ENCODE data around the gene CD276.
"Not testable (repeated sequence)": the region's sequence is repeated elsewhere in the genome, so short reads cannot be mapped to it uniquely, and the experiment has no call there.

Gene CD276

DNA sequence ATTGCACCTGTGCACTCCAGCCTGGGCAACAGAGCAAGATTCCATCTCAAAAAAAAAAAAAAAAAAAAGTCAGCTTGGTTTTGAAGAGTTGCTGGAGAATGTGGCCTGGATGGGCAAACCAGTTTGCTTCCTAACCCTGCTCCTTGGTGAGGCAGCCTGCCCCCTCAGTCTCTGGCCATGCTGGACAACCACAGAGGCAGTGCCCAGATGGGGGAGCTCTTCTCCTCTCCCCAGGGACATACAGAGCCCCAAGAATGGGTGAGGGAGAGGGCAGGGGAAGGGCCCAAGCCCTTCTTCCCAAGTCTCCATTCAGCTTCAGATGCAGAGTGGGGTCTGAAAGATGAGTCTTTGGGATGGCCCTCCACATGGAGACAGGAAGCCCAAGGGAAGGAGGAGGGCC, 27.9 kb downstream of the CD276 start:
- no peak for DNase-seq

DNA sequence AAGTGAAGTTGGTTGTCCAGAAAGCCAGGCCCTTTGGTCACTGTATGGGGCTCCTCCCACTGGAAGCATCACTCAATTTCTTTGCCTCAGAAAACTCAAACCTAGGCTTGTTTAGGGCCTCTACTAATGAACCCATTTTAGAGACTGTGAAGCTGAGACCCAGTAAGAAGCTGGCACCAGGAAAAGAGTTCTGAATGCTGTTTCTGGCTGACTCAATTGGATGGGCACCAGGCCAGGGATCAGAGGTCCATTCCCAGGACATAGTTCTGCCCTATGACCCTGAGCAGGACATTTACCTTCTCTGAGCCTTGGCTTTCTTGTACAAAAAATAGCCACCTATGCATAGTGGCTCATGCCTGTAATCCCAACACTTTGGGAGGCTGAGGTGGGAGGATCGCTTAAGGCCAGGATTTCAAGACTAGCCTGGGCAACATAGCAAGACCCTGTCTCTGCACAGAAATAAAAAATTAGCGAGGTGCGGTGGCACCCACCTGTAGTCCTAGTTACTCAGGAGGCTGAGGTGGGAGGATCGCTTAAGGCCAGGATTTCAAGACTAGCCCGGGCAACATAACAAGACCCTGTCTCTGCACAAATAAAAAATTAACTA, 30.6 kb downstream of the CD276 start:
- DNase-seq = no peak

DNA sequence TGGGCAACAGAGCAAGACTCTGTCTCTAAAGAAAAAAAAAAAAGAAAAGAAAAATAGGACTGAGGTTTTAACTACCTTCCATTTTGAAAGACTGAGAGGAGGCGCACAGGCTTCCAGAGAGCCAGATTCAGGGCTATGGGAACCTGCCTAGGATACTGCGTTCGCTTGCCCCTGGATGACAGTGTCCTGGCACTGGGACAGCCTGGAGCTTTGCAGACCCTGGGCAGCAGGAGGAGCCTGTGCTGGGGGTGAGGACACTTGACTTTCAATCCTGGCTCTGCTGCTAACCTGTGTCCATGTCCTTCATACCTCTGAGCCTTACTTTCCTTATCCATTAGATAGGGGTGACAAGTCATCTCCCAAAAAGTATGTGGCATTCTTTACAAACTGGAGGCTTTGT, 31.2 kb downstream of the CD276 start:
- no peak for DNase-seq

DNA sequence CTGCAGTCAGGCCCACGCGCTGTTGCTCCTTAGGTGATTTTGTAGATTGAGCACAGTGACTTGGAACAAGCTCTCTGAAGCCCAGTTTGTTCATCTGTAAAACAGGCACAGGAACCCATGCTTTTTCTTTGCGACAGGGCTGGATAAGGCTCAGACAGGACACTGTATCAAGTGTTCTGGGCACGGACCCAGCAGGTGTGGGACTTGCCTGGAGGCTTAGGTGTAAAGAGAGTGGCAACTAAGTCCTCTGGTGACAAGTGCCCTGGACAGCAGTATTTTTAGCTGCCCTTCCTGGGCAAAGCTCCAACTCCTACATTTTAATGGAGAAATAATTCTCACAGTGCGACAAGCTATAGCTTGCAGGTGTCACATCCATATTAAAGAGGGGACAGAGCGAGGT, 32.2 kb downstream of the CD276 start:
- DNase-seq = peak; percentile 11 to 81 (median 46)

DNA sequence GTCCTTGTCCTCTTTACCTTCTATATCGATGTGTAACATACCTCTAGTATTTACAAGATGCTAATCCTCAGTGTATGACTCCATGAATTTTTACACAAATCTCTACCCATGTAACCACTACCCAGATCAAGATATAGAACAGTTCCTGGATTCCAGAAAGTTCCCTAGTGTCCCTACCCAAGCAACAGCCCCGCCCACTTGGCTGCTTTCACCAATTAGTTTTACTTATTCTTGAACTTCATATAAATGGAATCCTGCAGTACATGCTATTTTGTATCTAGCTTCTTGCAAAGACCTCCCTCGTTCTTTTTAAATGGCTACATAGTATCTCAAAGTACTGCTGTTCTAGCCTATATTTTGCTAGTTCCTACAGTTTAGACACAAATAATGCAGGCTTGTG, 33.0 kb downstream of the CD276 start:
- DNase-seq = no peak

DNA sequence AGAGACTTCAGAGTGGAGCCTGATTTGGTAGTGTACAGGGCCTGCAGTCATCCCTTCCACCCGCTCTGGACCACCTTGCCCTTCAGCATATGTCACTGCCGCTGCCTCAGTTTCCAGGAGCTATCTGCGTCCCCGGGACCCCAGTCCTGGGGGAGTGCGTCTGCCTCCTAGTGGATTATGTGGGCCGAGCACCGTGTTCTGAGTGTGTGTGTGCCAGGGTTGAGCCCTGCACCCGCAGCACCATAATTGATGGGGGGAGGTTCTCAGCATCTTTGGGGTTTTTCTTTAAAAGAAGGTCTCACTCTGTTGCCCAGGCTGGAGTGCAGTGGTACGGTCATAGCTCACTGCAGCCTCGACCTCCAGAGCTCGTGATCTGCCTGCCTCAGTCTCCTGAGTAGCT, 33.6 kb downstream of the CD276 start:
- no peak for DNase-seq

DNA sequence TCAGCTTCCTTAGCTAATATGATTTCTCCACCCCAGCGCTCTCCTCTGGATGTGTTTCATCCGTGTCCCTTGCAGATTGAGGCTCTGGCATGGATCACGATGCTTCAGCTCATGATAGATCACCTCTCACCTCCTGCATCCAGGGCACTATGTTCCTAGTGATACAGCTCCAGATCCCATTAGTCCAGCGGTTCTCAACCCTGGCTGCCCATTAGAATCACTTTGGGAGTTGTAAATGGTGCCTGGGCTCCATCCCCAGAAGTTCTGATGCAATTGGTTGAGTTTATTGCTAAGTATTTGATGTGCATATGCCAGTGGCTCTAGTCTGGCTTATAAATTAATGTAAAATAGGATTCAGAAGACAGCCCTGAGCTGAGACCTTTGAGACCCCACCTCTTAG, 34.5 kb downstream of the CD276 start:
- DNase-seq = no peak

DNA sequence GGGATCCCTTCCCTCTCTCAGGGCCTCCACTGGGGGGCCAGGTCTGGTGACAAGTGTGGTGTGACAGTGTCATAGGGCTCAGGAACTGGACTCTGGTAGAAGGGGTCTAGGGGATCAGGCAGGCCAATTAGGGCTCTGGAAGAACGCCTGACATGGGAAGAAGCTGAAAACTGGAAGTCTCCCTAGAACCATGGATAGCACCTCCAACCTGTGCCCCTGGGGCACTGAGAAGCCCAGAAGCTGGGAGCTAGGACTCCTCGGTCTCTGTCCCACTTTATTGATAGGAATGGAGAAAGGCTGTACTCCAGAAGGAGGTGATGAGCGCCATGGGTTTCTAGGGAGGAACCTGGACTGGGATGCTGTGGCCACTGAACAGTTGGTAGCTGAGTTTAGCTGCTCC, 38.2 kb downstream of the CD276 start:
- no peak for DNase-seq

DNA sequence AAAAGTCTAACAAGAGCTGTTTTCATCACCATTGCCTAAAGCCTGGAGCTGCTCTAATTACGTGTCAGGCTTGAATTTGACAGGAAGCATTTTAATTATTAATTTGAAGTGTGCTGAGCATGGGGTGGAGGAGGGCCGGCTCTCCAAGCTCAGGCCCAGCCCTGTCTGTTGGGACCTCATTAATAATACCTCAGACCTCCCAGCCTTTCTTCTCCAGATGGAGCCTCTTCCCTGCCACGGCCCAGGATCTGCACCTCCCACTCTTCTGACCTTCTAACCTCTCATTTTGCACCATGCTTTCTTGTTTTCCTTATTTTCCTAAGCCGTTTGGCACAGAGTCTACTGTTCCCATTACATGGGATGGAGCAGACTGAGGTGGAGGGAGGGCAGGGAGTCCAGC, 39.0 kb downstream of the CD276 start:
- DNase-seq = peak in 1 of 3 experiments; percentile 56

DNA sequence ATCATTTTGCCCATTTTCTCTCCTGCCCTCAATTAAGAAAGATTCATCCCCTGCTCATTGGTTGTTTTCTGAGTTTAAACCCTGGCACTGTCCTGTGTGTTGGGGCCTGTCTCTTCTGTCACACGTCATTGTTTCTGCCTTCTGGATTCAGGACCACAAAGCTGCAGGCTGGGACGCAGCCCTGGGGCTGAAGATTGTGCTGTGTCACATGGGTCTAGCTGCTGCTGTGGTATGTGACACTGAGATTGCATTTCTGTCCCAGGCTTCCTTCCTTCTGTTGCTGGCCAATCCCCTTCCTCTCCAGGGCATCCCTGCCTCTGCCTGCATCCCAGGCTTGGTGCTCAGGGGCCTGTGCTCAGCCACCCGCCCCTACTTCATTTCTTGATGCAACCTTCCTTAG, 40.0 kb downstream of the CD276 start:
- no peak for DNase-seq

DNA sequence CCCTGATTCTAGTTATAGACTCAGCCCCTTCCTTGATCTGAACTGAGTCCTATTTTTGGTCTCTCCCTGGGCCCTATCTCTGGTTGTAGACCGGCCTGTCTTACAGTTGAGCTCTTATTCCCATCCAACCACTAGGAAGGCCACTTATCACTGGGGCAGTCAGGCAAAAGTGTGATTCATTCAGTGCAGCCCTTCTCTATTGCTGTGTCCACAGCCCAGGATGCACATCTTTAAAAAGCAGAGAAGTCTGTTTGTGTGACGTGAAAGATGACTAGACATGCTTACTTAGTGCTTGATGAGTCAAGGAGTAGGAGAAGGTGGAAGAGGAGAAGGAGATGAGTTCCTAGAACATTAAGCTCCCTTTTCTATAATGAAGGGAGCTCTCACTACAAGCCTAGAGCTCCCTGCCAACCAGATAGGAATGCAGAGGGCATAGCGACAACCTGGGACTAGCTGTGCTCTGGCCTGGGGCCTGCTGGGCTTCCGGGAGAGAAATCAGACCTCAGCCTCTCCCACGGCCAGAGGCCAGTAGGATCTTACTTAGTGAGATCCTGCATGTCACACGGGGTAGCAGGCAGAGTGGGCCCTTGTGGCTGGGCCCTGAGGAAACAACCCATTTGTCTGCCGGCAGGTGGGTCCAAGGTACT, 43.3 kb downstream of the CD276 start:
- no peak for DNase-seq

DNA sequence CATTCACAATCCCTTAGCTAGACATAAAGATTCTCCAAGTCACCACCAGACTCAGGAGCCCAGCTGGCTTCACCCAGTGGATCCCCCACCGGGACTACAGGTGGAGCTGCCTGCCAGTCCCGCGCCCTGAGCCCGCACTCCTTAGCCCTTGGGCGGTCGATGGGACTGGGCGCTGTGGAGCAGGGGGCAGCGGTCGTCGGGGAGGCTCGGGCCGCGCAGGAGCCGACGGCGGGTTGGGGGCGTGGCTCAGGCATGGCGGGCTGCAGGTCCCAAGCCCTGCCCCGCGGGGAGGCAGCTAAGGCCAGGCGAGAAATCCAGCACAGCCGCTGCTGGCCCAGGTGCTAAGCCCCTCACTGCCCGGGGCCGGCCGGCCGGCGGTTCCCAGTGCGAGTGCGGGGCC, 47.9 kb downstream of the CD276 start:
- DNase-seq = not testable (repeated sequence)

DNA sequence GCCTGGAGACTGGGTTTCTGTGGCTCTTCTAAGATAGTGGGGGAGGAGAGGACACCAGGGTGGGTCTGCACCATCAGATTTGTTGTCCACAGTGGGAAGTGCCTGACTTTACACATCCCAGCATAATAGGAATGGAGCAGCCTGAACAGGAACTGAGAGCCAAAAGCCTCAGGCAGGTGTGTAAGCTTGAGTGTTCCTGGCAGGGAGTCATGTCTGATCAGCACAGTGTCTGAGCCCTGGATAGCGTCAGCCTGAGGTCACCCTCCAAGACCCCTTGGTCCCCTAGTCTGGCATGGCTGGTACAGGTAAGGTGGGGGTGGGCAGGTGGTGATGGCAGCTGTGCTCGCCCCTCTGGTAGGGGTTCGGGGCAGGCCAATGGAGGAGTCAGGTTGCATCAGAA, 48.7 kb downstream of the CD276 start:
- DNase-seq = no peak

DNA sequence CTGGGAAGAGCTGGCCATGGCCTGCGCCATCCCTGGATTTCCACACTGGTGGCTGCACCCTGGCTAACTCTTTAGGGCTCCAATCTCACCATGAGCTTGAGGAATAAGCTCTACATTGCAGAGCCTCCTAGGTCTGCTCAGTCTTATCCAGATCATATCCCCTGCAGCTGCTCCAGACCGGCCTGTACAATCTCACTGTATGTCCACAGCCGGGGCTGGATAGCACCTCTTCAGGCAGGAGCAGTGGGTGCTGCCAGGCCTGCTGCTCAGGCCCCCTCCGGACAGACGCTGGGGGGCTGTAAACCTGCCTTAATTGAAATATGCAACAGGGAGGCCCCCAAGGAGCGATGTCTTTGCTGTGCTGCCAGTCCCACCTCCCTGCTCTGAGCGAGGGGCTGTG, 53.4 kb downstream of the CD276 start:
- no peak for DNase-seq

DNA sequence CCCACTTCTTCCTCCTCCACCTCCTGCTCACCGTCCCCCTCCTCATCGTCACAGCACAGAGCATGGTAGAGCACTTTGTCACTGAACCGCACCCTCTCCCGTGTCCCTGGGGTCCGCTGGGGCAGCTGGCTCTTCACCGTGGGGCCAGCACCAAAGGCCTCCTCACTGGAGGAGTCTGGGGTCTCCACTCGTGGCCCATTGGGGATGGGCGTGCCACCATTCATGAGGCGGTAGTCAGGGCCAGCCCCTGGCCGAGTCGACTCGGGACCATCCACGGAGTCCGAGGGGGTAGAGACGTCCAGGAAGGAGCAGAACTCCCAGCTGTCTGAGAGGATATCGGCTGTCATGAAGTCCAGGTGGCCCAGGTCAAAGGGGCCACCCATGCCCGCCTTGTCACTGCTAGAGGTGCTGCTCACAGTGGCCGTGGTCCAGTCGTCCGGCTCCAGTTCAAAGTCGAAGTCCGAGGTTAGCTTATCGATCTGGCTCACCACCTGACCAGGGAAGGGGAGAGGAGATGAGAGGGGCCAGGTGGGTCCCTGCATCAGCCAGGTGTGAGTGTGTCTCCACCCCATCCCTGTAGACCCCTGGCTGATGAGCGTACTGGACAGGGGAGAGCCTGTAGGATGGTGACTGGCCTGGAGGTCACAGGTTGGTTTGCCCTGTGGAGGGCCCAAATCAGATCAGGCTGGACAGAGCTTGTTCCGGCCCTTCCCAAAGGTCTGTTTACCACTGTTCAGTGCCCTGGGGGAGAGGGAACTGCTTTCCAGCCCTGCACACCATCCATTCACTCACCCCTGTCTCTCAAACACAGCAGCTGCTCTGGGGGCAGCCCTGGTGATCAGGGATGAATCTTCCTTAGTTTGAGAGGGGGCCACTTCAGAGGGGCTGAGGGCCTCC, 56.2 kb downstream of the CD276 start:
- no peak for DNase-seq

DNA sequence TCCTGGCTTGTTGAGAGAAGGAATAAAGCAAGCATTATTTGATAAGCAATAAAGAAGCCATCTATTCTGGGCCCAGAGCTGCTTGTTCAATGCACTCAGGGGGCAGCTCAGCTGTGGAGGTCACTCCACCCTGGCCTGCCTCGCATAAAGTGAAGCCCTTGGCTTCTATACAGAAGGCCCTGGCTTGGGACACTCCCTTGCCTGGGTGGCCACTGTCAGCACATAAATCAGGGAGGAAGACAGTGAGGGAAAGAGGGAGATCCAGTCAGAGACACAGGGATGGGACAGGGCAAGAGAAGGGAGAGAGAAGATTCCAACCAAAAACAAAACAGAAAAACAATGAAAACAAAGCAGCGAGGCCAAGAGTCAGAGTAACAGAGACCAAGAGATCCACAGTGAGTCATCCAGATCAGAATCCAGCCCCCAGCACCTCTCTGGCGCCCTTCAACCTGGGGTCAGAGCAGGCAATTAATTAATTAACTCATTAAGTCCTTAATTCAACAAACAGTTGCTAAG, 57.2 kb downstream of the CD276 start:
- DNase-seq = no peak

DNA sequence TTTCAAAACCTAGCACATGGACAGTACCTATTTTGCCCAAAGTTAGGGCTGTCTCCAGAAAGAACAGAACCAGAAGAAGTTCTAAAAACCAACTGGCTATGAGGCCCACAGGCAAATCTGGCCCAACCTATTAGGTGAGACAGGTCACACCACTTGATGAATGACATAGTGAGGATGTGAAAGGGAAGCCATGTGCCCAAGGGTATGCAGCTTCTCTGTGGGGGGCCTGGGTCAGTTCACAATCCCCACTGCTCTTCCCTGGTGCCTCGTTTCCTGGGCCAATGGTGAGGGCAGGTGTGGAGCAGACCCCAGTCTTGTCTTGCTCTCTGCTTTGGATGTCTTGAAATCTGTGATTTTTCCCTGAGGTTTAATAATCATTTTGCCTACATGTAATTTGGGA, 60.1 kb downstream of the CD276 start:
- DNase-seq = peak in 1 of 3 experiments; percentile 60

DNA sequence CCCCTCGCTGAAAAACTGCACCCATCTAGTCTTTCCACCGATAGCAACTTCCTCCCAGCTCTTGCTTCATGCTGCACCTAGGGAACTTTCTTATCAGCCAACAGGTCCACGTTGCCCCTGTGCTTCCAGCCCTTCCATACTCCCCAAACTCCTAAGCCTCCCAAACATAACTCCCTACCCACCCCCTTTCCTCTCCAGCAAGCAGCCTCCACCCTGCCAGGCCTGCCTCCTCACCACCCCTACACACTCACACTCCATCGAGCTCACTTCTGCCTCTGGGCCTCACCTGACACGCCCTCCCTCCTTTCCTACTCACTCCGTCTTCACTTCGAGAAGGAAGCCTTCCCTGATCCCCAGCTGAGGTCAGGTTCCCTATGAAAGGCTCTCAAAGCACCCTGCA, 60.9 kb downstream of the CD276 start:
- DNase-seq = no peak

DNA sequence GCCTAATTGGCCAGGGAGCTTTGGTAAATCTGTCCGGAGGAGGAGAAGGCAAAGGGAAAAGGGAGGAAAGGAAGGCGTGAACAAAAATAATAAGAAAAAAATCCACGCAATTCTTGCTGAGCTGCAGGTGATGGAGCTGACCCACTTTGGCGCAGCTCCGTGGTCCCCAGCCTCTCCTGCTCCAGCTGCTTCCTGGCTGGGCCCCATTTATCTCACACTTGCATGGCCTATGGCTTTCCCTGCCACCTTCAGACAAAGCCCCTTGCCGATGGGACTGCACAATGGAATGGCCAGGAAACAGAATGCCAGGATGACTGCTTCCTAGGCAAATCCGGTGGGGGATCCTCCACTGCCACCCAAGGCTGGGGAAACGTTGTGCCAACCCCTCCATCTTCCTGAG, 62.1 kb downstream of the CD276 start:
- peak in 2 of 3 experiments; percentile 17 to 37 for DNase-seq

DNA sequence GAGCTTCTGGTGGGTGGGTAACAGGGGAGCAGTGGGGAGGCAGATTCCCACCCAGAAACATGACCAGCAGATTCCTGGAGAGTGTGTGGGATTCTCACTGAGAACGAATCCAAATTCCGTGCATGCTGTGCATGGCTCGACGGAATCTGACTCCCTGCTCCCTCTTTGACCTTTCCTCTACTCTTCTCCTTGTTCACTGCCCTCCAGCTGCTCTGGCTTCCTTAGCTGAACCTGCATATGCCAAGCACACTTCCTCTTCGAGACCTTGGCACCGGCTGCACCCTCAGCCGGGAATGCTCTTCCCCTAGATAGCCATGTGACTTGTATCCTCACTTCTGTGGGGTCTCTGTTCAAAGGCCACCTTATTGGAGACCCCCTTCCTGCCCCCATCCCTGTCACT, 62.7 kb downstream of the CD276 start:
- no peak for DNase-seq

DNA sequence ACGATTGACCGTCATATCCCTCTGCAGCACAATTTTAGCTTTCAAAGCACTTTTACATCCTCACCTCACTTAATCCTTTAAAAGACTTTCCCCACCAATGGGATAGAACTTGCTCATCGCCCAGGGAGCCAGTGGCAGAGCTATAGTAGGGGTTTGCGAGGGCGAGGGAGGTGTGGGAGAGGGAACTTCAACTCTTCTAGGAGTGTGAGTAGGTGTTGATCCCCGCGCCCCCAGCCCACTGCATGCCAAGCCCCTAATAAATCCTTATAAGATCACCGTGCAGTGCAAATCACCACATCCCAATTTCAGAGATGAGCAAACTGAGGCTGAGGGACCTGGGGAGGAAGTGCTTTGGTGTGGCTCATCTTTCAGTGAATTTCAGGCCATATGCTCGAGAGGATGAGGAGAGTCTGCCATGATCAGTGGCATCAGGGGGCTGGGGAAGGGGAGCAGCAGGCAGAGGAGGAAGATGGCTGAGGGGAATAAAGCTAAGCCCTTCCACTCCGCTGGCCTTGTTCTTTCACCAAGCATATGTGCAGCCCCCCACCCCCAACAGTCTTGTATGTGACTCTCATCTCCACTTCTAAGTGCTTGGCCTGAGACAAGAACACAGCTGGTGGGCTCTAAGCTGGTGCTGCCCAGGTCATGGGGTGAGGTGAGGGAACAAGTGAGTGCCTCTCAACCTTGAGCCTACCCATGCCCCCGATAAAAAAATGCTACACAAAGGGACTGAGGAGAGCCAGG, 63.8 kb downstream of the CD276 start:
- no peak for DNase-seq

DNA sequence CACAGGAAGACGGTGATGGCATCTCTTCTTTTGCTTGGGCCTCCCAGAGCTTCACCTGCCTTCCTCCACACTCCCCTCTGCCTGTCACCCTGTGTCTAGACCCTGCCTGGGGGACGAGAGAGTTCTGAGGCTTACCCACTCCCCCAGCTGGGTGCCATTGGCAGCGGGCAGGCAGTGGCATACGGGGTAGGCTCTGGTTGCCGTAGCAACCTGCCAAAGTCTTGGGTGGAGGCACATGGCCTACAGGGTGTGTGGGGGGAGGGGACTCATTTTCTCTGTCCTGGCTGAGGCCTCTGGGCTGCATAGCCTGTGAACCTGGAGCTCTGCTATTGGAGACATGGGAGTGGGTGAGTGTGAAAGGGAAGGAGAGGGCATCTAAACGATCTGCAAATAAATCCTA, 64.5 kb downstream of the CD276 start:
- DNase-seq = peak in 2 of 3 experiments; percentile 21 to 38

DNA sequence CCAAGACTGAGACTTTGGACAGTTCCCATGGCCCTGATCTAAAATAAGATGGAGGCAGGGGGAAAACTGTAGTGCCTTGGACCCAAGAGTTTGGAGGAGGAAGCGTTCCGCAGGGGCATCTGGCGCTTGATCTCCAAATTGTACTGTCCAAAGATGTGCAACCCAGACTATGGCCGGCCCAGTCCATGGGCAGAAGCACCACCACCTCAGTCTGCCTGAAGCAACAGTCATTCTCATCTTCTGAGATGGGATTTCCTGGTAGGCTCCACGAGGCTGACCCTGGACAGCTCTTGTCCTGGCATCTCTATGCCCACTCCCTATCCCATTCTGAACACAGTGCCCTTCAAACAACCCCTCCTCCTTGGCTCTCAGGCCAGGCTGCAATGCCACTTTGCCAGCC, 65.3 kb downstream of the CD276 start:
- DNase-seq = no peak

Data from NCI-H1417 (cell line).